SU-DHL-6 (cell line): ENCODE data around the gene TMEM212.

ENCODE experiments used
- H2AFZ ChIP-seq: fragments of 200-600 bp; sonication (generic); 2 replicates; pipeline ENCODE4 v1.6.1; 2014; ENCODE audit warnings: low read depth, mild to moderate bottlenecking, moderate library complexity, mixed read lengths, antibody characterized with exemption, low read length; ENCODE audit not compliant: severe bottlenecking
- H3F3A ChIP-seq: fragments of 200-600 bp; shearing (Covaris generic); 2 replicates; pipeline ENCODE4 v1.6.0; 2016; ENCODE audit warnings: antibody characterized with exemption, mild to moderate bottlenecking; ENCODE audit not compliant: insufficient read depth
- H3K27ac ChIP-seq: fragments of 200-600 bp; sonication (generic); 2 replicates; pipeline ENCODE4 v1.5.1; 2016; ENCODE audit warnings: low read depth, mild to moderate bottlenecking, low read length, moderate library complexity, mixed read lengths
- H3K27me3 ChIP-seq: fragments of 200-600 bp; sonication (generic), shearing (Covaris generic); 2 replicates; pipeline ENCODE4 v1.6.0; 2014; ENCODE audit warnings: mild to moderate bottlenecking, low read length
- H3K36me3 ChIP-seq: fragments of 200-600 bp; sonication (generic); 2 replicates; pipeline ENCODE4 v1.6.1; 2014; ENCODE audit warnings: mild to moderate bottlenecking, low read length, mixed read lengths
- H3K4me2 ChIP-seq: fragments of 300-600, 200-600 bp; shearing (Covaris generic), sonication (generic); 2 replicates; pipeline ENCODE4 v1.6.0; 2014; ENCODE audit warnings: low read length, low read depth, mild to moderate bottlenecking; ENCODE audit not compliant: poor library complexity, severe bottlenecking
- H3K4me3 ChIP-seq: fragments of 200-600 bp; sonication (generic); 2 replicates; pipeline ENCODE4 v1.5.1; 2014; ENCODE audit warnings: antibody characterized with exemption, low read length, mild to moderate bottlenecking, mixed read lengths; ENCODE audit not compliant: insufficient read depth, poor library complexity, severe bottlenecking
- H3K79me2 ChIP-seq: fragments of 200-600 bp; sonication (generic); 2 replicates; pipeline ENCODE4 v1.6.1; 2014; ENCODE audit warnings: mild to moderate bottlenecking, low read length, moderate library complexity; ENCODE audit not compliant: insufficient read depth
- H3K9ac ChIP-seq: fragments of 200-600 bp; sonication (generic); 2 replicates; pipeline ENCODE4 v1.7.0; 2014; ENCODE audit warnings: mild to moderate bottlenecking, low read length
- H3K9me2 ChIP-seq: fragments of 200-600 bp; sonication (generic); replicated peaks from 2 replicates; pipeline ENCODE4 v1.6.1; 2014; ENCODE audit warnings: low read length; ENCODE audit not compliant: insufficient read depth
- H3K9me3 ChIP-seq: fragments of 200-600 bp; sonication (generic); 2 replicates; pipeline ENCODE4 v1.6.1; 2014; ENCODE audit warnings: low read length, mixed read lengths; ENCODE audit not compliant: insufficient read depth
- H4K20me1 ChIP-seq: fragments of 200-600 bp; sonication (generic); 2 replicates; pipeline ENCODE4 v1.6.1; 2014; ENCODE audit warnings: low read depth, mild to moderate bottlenecking, antibody characterized with exemption, low read length, moderate library complexity, mixed read lengths
- CTCF ChIP-seq: fragments of 200-600 bp; sonication (generic); IDR thresholded peaks from one replicate; pipeline ENCODE4 v1.5.1; 2017; ENCODE audit warnings: antibody characterized with exemption, mild to moderate bottlenecking, low read length, moderate library complexity; ENCODE audit not compliant: insufficient read depth, poor library complexity, severe bottlenecking
- EZH2phosphoT487 ChIP-seq: fragments of 200-600 bp; sonication (generic), shearing (Covaris generic); conservative IDR thresholded peaks from 2 replicates; pipeline ENCODE4 v1.6.1; 2018; ENCODE audit warnings: mild to moderate bottlenecking, antibody characterized with exemption, low read length, moderate library complexity, mixed read lengths

The TMEM212 gene

GRCh38 chr3:171888466-171888865 is 45.3 kb downstream of the TMEM212 start:
- H3K9ac ChIP-seq: no peak overlapping the region
- H3K36me3 ChIP-seq: no peaks in the 10 kb centered on the region
- no peaks in the 10 kb centered on the region for H3K79me2 ChIP-seq
- H2AFZ ChIP-seq: no peak overlapping the region
- H4K20me1 ChIP-seq: no peaks in the 10 kb centered on the region
- H3K4me3 ChIP-seq: no peak overlapping the region
- TF ChIP-seq EZH2phosphoT487: no peak
- TF ChIP-seq CTCF: no peak
- no peaks in the 10 kb centered on the region for H3K9me3 ChIP-seq
- H3K27ac ChIP-seq: no peak overlapping the region
- H3K27me3 ChIP-seq: no peaks in the 10 kb centered on the region
- H3K9me2 ChIP-seq: no peaks in the 10 kb centered on the region
- no peak overlapping the region for H3K4me2 ChIP-seq
- no peaks in the 10 kb centered on the region for H3F3A ChIP-seq

GRCh38 chr3:171890398-171890797 is 47.2 kb downstream of the TMEM212 start:
- H3K27ac ChIP-seq: no peak overlapping the region
- H3K9me2 ChIP-seq: no peaks in the 10 kb centered on the region
- no peaks in the 10 kb centered on the region for H3K27me3 ChIP-seq

GRCh38 chr3:171892457-171892856 is 49.3 kb downstream of the TMEM212 start:
- H3K9ac ChIP-seq: no peak overlapping the region
- no peak overlapping the region for H3K4me2 ChIP-seq
- no peaks in the 10 kb centered on the region for H3K79me2 ChIP-seq
- no peaks in the 10 kb centered on the region for H3F3A ChIP-seq
- H3K27me3 ChIP-seq: no peaks in the 10 kb centered on the region
- H3K9me2 ChIP-seq: no peaks in the 10 kb centered on the region
- no peak overlapping the region for H3K4me3 ChIP-seq
- H3K36me3 ChIP-seq: no peaks in the 10 kb centered on the region
- H3K9me3 ChIP-seq: no peaks in the 10 kb centered on the region
- no peak overlapping the region for H3K27ac ChIP-seq
- no peak overlapping the region for H2AFZ ChIP-seq
- no peaks in the 10 kb centered on the region for H4K20me1 ChIP-seq
- TF ChIP-seq EZH2phosphoT487: no peak
- no peak for TF ChIP-seq CTCF

More at GRCh38 chr3:171890398-171890797, 47.2 kb downstream of the TMEM212 start:
- H3K36me3 ChIP-seq: no peaks in the 10 kb centered on the region
- no peaks in the 10 kb centered on the region for H3F3A ChIP-seq
- no peak overlapping the region for H3K9ac ChIP-seq
- no peak overlapping the region for H3K4me2 ChIP-seq
- H2AFZ ChIP-seq: no peak overlapping the region
- no peak overlapping the region for H3K4me3 ChIP-seq
- TF ChIP-seq EZH2phosphoT487: no peak
- no peak for TF ChIP-seq CTCF
- H3K9me3 ChIP-seq: no peaks in the 10 kb centered on the region
- H4K20me1 ChIP-seq: no peaks in the 10 kb centered on the region
- H3K79me2 ChIP-seq: no peaks in the 10 kb centered on the region

GRCh38 chr3:171895291-171895690 is 52.1 kb downstream of the TMEM212 start:
- Histone ChIP-seq H3K27me3 (no peaks in the 10 kb centered on the region), H3K9ac (no peak overlapping the region), H2AFZ (no peak overlapping the region), H4K20me1 (no peaks in the 10 kb centered on the region), H3F3A (no peaks in the 10 kb centered on the region), H3K9me3 (no peaks in the 10 kb centered on the region), H3K9me2 (no peaks in the 10 kb centered on the region), H3K79me2 (no peaks in the 10 kb centered on the region), H3K27ac (no peak overlapping the region), H3K36me3 (no peaks in the 10 kb centered on the region), H3K4me2 (no peak overlapping the region), H3K4me3 (no peak overlapping the region)
- TF ChIP-seq CTCF (no peak), EZH2phosphoT487 (no peak)
